Measurements from ENCODE around the gene GIPC3.

DNA sequence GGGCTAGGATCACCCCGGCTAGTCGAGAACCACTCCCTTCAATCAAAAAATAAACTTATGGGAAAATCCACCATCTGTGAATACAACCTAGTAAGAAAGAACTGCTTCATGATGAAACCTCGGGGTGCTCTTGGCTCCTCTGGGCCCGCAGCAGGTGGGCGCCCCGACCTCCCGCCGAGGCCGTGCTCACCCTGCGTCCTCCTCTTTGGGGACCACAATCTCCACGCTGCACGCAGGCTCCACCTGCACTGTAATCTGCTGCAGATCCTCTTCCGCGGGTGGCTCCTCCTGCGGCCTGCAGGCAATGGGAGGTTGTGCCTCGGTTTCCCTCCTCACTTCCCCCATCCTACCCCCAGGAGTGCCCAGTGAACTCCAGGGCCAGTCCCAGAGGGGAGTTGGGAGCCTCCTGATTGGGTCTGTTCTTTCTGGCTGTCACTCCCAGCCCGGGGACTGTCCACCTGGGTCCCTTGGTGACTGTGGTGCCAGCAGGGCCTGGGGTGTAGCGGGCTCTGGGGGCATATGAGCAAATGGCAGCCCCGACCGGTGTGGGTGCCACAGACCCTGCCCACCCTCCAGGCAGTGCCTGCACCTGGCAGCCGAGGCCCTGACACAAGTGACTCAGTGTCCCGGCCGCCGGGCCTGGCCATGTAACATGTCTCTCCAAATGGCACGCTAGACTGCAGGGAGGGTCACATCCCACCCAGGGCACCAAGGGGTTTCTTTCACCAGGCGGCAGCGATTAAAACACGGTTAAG is 56.4 kb downstream of the GIPC3 start:
- TF ChIP-seq, protein P1, sequence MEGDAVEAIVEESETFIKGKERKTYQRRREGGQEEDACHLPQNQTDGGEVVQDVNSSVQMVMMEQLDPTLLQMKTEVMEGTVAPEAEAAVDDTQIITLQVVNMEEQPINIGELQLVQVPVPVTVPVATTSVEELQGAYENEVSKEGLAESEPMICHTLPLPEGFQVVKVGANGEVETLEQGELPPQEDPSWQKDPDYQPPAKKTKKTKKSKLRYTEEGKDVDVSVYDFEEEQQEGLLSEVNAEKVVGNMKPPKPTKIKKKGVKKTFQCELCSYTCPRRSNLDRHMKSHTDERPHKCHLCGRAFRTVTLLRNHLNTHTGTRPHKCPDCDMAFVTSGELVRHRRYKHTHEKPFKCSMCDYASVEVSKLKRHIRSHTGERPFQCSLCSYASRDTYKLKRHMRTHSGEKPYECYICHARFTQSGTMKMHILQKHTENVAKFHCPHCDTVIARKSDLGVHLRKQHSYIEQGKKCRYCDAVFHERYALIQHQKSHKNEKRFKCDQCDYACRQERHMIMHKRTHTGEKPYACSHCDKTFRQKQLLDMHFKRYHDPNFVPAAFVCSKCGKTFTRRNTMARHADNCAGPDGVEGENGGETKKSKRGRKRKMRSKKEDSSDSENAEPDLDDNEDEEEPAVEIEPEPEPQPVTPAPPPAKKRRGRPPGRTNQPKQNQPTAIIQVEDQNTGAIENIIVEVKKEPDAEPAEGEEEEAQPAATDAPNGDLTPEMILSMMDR (IDR thresholded peaks at IDR 0.05), result no peak
- no peak for TF ChIP-seq POLR2A (IDR thresholded peaks at IDR 0.05)

All from thyroid gland (tissue), 4 donors.